Tibial nerve (tissue), 4 donors: ENCODE data around the gene CAB39L. TPM values are rescaled to one million over a fixed set of nuclear protein-coding genes. Genes with fewer than 3 reads are reported as not detected.

Experiments
- DNase-seq, 2 donors: peaks; one replicate each; pipeline ENCODE4 v3.0.0-alpha.2; 2019; ENCODE audit warnings: low spot score in 2 of 2
- H3K27ac ChIP-seq, 4 donors: fragments of 200-600 bp; sonication (generic) in 3 of 4; one replicate each; pipeline ENCODE4 v1.5.1; 2017 to 2019; ENCODE audit warnings: mild to moderate bottlenecking in 1 of 4
- H3K27me3 ChIP-seq, 2 donors: fragments of 200-600 bp; sonication (generic) in 1 of 2; one replicate each; pipeline versions ENCODE4 v1.5.1 to v1.6.0; 2017 to 2019
- H3K36me3 ChIP-seq, 3 donors: fragments of 200-600 bp; sonication (generic); one replicate each; pipeline ENCODE4 v1.5.1; 2018 to 2019
- H3K4me1 ChIP-seq, 4 donors: fragments of 200-600 bp; sonication (generic) in 3 of 4; one replicate each; pipeline ENCODE4 v1.5.1; 2017 to 2019
- H3K4me3 ChIP-seq, 4 donors: fragments of 200-600 bp; sonication (generic) in 3 of 4; one replicate each; pipeline ENCODE4 v1.5.1; 2017 to 2019; ENCODE audit warnings: mild to moderate bottlenecking in 1 of 4, moderate library complexity in 1 of 4
- H3K9me3 ChIP-seq, 4 donors: fragments of 200-600 bp; sonication (generic) in 3 of 4; one replicate each; pipeline ENCODE4 v1.5.1; 2017 to 2019
- EP300 ChIP-seq, 2 donors: sonication (generic); formaldehyde crosslinking; IDR thresholded peaks; one replicate each; pipeline ENCODE4 v1.6.1; 2017; ENCODE audit warnings: antibody characterized with exemption in 2 of 2, mild to moderate bottlenecking in 1 of 2
- POLR2A ChIP-seq, 2 donors: fragments of 450-650 bp; IDR thresholded peaks; one replicate each; pipeline ENCODE4 v1.6.1; 2017; ENCODE audit warnings: antibody characterized with exemption in 2 of 2, mild to moderate bottlenecking in 2 of 2, moderate library complexity in 2 of 2
- WGBS, 2 donors: methylation state at CpG; one replicate each; pipeline ENCODE4 v1.1.5; 2018; 5-methylcytosine and 5-hydroxymethylcytosine counted together
- total RNA-seq, 4 donors: library from RNA; depleted of rRNA; stranded (reverse); fragments of >200 nt; gene quantifications; one replicate each; pipeline ENCODE4 v1.1.0, GENCODE V29; 2016
- TF ChIP-seq, protein P1 (sequence below), 5 experiments: fragments of 200-600 bp in 3 of 5; fragments of 450-650 bp in 2 of 5; sonication (generic) in 3 of 5; IDR thresholded peaks; one replicate each; pipeline ENCODE4 v1.5.1; 2016 to 2019; ENCODE audit warnings: antibody characterized with exemption in 5 of 5, mild to moderate bottlenecking in 3 of 5, moderate library complexity in 2 of 5

CAB39L gene
- total RNA-seq, 4 donors from 2014 or later, result 89.4 to 152 (median 107) TPM

GRCh38 chr13:49371943-49372613 is 71.8 kb downstream of the CAB39L start:
- no peak for DNase-seq
- Histone ChIP-seq H3K9me3 (no peaks in the 10 kb centered on the region), H3K36me3 (peaks cover 0 to 5% (median 0%) of the 10 kb centered on the region in 3 donors), H3K27ac (peak overlapping the region; percentile 15 to 91 (median 53)), H3K4me3 (no peak overlapping the region), H3K27me3 (no peaks in the 10 kb centered on the region), H3K4me1 (peaks cover 0 to 86% (median 30%) of the 10 kb centered on the region in 4 donors)
- TF ChIP-seq, protein P1, sequence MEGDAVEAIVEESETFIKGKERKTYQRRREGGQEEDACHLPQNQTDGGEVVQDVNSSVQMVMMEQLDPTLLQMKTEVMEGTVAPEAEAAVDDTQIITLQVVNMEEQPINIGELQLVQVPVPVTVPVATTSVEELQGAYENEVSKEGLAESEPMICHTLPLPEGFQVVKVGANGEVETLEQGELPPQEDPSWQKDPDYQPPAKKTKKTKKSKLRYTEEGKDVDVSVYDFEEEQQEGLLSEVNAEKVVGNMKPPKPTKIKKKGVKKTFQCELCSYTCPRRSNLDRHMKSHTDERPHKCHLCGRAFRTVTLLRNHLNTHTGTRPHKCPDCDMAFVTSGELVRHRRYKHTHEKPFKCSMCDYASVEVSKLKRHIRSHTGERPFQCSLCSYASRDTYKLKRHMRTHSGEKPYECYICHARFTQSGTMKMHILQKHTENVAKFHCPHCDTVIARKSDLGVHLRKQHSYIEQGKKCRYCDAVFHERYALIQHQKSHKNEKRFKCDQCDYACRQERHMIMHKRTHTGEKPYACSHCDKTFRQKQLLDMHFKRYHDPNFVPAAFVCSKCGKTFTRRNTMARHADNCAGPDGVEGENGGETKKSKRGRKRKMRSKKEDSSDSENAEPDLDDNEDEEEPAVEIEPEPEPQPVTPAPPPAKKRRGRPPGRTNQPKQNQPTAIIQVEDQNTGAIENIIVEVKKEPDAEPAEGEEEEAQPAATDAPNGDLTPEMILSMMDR (IDR thresholded peaks at IDR 0.05), result no peak
- TF ChIP-seq POLR2A (IDR thresholded peaks at IDR 0.05) (no peak), EP300 (IDR thresholded peaks at IDR 0.05) (no peak)
- 39 to 43% methylated on average over 4 of the region's 4 CpGs for WGBS, 2 donors

GRCh38 chr13:49370371-49370770 is 73.5 kb downstream of the CAB39L start:
- H3K9me3 ChIP-seq, result no peaks in the 10 kb centered on the region
- peak overlapping the region; percentile 13 to 91 (median 62) for H3K27ac ChIP-seq
- DNase-seq, result no peak
- no peak overlapping the region for H3K4me3 ChIP-seq
- H3K27me3 ChIP-seq, result no peaks in the 10 kb centered on the region
- H3K36me3 ChIP-seq, result peaks cover 0 to 11% (median 0%) of the 10 kb centered on the region in 3 donors
- WGBS, 2 donors, result 29 to 44% methylated on average over 2 of the region's 2 CpGs
- TF ChIP-seq EP300 (IDR thresholded peaks at IDR 0.05), result no peak
- TF ChIP-seq, protein P1 (IDR thresholded peaks at IDR 0.05), result no peak
- no peak for TF ChIP-seq POLR2A (IDR thresholded peaks at IDR 0.05)
- H3K4me1 ChIP-seq, result peaks cover 0 to 86% (median 29%) of the 10 kb centered on the region in 4 donors

DNA sequence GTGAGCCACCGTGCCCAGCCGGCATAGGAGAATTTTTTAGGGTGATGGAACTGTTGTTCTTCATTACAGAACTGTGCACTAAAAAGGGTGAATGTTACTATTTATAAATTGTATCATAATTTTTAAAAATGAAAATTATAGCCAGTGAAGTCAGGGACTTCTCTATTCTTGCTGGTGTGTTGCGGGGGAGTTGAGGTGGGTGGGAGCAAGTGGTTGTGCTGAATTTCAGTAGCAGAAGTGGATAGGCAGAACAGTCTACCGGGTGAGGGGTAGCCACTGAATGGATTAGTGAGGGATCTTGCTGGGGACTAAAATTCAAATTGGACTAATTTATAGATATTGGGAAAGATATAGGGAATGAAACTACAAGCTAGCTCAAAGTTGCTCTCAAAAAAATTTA is 74.0 kb downstream of the CAB39L start:
- 90 to 92% methylated on average over 4 of the region's 4 CpGs for WGBS, 2 donors

DNA sequence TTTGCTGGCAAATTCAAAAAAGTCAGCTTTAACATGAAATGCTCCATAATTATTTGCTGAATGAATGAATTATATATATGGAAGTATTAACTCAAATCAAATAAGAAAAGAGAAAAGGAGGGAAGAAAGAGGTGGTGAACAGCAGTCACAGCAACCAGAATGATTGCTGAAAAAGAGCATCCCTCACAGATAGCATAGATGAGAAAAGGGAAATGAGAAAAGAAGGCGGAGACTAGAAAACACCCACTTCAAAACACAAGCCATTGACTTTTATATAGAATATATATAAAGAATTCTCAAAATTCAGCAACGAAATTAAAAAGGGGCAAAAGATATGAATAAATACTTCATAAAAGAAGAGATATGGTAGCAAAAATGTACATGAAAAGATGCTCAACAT is 75.2 kb downstream of the CAB39L start:
- no peak for DNase-seq
- Histone ChIP-seq H3K9me3 (peaks cover 0 to 5% (median 0%) of the 10 kb centered on the region in 4 donors), H3K27ac (peak overlapping the region; percentile 40 to 91 (median 75)), H3K36me3 (peaks cover 0 to 17% (median 0%) of the 10 kb centered on the region in 3 donors), H3K4me3 (no peak overlapping the region), H3K4me1 (peaks cover 0 to 69% (median 23%) of the 10 kb centered on the region in 4 donors), H3K27me3 (no peaks in the 10 kb centered on the region)
- TF ChIP-seq, protein P1 (IDR thresholded peaks at IDR 0.05), result no peak
- no peak for TF ChIP-seq EP300 (IDR thresholded peaks at IDR 0.05)
- no peak for TF ChIP-seq POLR2A (IDR thresholded peaks at IDR 0.05)
- WGBS, 2 donors, result 70 to 73% methylated on average over 2 of the region's 2 CpGs

More for the DNA sequence above, 74.0 kb downstream of the CAB39L start:
- no peak overlapping the region for H3K4me3 ChIP-seq
- peaks cover 0 to 81% (median 29%) of the 10 kb centered on the region in 4 donors for H3K4me1 ChIP-seq
- DNase-seq, result no peak
- peak overlapping the region in 2 of 4 donors; percentile 81 to 91 for H3K27ac ChIP-seq
- H3K36me3 ChIP-seq, result peaks cover 0 to 13% (median 0%) of the 10 kb centered on the region in 3 donors
- H3K27me3 ChIP-seq, result no peaks in the 10 kb centered on the region
- no peaks in the 10 kb centered on the region for H3K9me3 ChIP-seq
- TF ChIP-seq EP300 (IDR thresholded peaks at IDR 0.05), result no peak
- TF ChIP-seq, protein P1 (IDR thresholded peaks at IDR 0.05), result no peak
